HEK293 (cell line): ENCODE measurements around the gene GPR39.

Experiments
- CTCF ChIA-PET: fragments of 350-600 bp; formaldehyde crosslinking; extraction: SDS; loops from one replicate; lab custom pipeline; 2021; ENCODE audit warnings: antibody characterized with exemption; lab: Yijun Ruan, JAX
- POLR2A ChIA-PET: fragments of 300-600 bp; formaldehyde crosslinking; extraction: SDS; loops from one replicate; lab custom pipeline; 2020; ENCODE audit warnings: antibody characterized with exemption, inconsistent platforms; lab: Yijun Ruan, JAX
- H3K27ac ChIP-seq: fragments of 200-500 bp; sonication (Bioruptor generic); 2 replicates; pipeline ENCODE4 v1.5.1; 2014; ENCODE audit warnings: low read depth, low read length, control low read depth, inconsistent platforms; ENCODE audit errors: extremely low read depth
- H3K36me3 ChIP-seq, 2 experiments: fragments of 200-500 bp in 1 of 2; sonication (Bioruptor generic) in 1 of 2; 1 replicate in 1 of 2; 2 replicates in 1 of 2; pipeline ENCODE4 v1.5.1; 2014 to 2017; ENCODE audit warnings: inconsistent platforms in 2 of 2, low read length in 2 of 2; ENCODE audit not compliant: control insufficient read depth in 2 of 2, insufficient read depth in 1 of 2
- H3K4me1 ChIP-seq: fragments of 200-500 bp; sonication (Bioruptor generic); 2 replicates; pipeline ENCODE4 v1.5.1; 2014; ENCODE audit warnings: mild to moderate bottlenecking, low read length, inconsistent platforms; ENCODE audit not compliant: control insufficient read depth, insufficient read depth
- H3K4me3 ChIP-seq: 2 replicates; pipeline ENCODE4 v1.5.1; 2011; ENCODE audit warnings: low read depth, mild to moderate bottlenecking, control low read depth, low read length, moderate library complexity
- H3K9me3 ChIP-seq: fragments of 200-500 bp; sonication (Bioruptor generic); 2 replicates; pipeline ENCODE4 v1.5.1; 2014; ENCODE audit warnings: low read depth, low read length, inconsistent platforms; ENCODE audit not compliant: control insufficient read depth, insufficient read depth
- KLF8 ChIP-seq: fragments of 450-650 bp; formaldehyde crosslinking; IDR thresholded peaks from 2 replicates; pipeline ENCODE4 v1.5.1; 2016; ENCODE audit warnings: missing biosample characterization, missing genetic modification characterization
- REST ChIP-seq: fragments of 450-650 bp; formaldehyde crosslinking; IDR thresholded peaks from 2 replicates; pipeline ENCODE4 v1.5.1; 2016; ENCODE audit warnings: missing biosample characterization, missing genetic modification characterization
- SALL2 ChIP-seq: fragments of 450-650 bp; formaldehyde crosslinking; IDR thresholded peaks from 2 replicates; pipeline ENCODE4 v1.5.0; 2017; ENCODE audit warnings: missing biosample characterization, mild to moderate bottlenecking, missing genetic modification characterization, borderline replicate concordance
- ZBTB20 ChIP-seq: fragments of 450-650 bp; formaldehyde crosslinking; IDR thresholded peaks from 2 replicates; pipeline ENCODE4 v1.5.1; 2016; ENCODE audit warnings: missing biosample characterization, missing genetic modification characterization
- ZBTB6 ChIP-seq: fragments of 450-650 bp; formaldehyde crosslinking; IDR thresholded peaks from 2 replicates; pipeline ENCODE4 v1.5.1; 2017; ENCODE audit warnings: missing biosample characterization, missing genetic modification characterization
- ZBTB7A ChIP-seq: fragments of 450-650 bp; formaldehyde crosslinking; IDR thresholded peaks from 2 replicates; pipeline ENCODE4 v1.5.1; 2016; ENCODE audit warnings: low read depth, missing biosample characterization, missing genetic modification characterization
- ZNF324 ChIP-seq: fragments of 450-650 bp; formaldehyde crosslinking; IDR thresholded peaks from 2 replicates; pipeline ENCODE4 v1.5.1; 2016; ENCODE audit warnings: missing biosample characterization, missing genetic modification characterization
- ZNF350 ChIP-seq: fragments of 450-650 bp; formaldehyde crosslinking; IDR thresholded peaks from 2 replicates; pipeline ENCODE4 v1.5.0; 2017; ENCODE audit warnings: missing biosample characterization, mild to moderate bottlenecking, missing genetic modification characterization
- ZNF391 ChIP-seq: fragments of 450-650 bp; formaldehyde crosslinking; IDR thresholded peaks from 2 replicates; pipeline ENCODE4 v1.5.1; 2016; ENCODE audit warnings: low read depth, missing biosample characterization, missing genetic modification characterization, borderline replicate concordance
- ZNF416 ChIP-seq: fragments of 450-650 bp; formaldehyde crosslinking; IDR thresholded peaks from 2 replicates; pipeline ENCODE4 v1.5.1; 2016; ENCODE audit warnings: missing biosample characterization, missing genetic modification characterization
- ZNF426 ChIP-seq: fragments of 450-650 bp; formaldehyde crosslinking; IDR thresholded peaks from 2 replicates; pipeline ENCODE4 v1.5.1; 2017; ENCODE audit warnings: missing biosample characterization, missing genetic modification characterization, mild to moderate bottlenecking, inconsistent platforms, moderate library complexity
- ZNF433 ChIP-seq: fragments of 450-650 bp; formaldehyde crosslinking; IDR thresholded peaks from 2 replicates; pipeline ENCODE4 v1.5.1; 2016; ENCODE audit warnings: missing biosample characterization, missing genetic modification characterization, low read depth
- ZNF473 ChIP-seq: fragments of 450-650 bp; formaldehyde crosslinking; IDR thresholded peaks from 2 replicates; pipeline ENCODE4 v1.5.1; 2017; ENCODE audit warnings: missing biosample characterization, missing genetic modification characterization
- ZNF501 ChIP-seq: fragments of 450-650 bp; formaldehyde crosslinking; IDR thresholded peaks from 2 replicates; pipeline ENCODE4 v1.5.1; 2016; ENCODE audit warnings: missing biosample characterization, missing genetic modification characterization
- ZNF549 ChIP-seq: fragments of 450-650 bp; IDR thresholded peaks from 2 replicates; pipeline ENCODE4 v1.5.1; 2018; ENCODE audit warnings: missing biosample characterization, missing genetic modification characterization, mild to moderate bottlenecking, inconsistent platforms, moderate library complexity
- ZNF623 ChIP-seq: fragments of 450-650 bp; formaldehyde crosslinking; IDR thresholded peaks from 2 replicates; pipeline ENCODE4 v1.5.1; 2016; ENCODE audit warnings: missing biosample characterization, missing genetic modification characterization
- ZNF76 ChIP-seq: fragments of 450-650 bp; formaldehyde crosslinking; IDR thresholded peaks from 2 replicates; pipeline ENCODE4; 2016; ENCODE audit warnings: low read depth, missing biosample characterization, missing genetic modification characterization, borderline replicate concordance
- ZNF843 ChIP-seq: fragments of 450-650 bp; formaldehyde crosslinking; IDR thresholded peaks from 2 replicates; pipeline ENCODE4 v1.5.1; 2016; ENCODE audit warnings: missing biosample characterization, missing genetic modification characterization
- TF ChIP-seq, protein P1 (sequence below): fragments of 450-650 bp; formaldehyde crosslinking; IDR thresholded peaks from 2 replicates; pipeline ENCODE4 v1.5.1; 2016; ENCODE audit warnings: missing biosample characterization, missing genetic modification characterization
- TF ChIP-seq, protein P2 (sequence below): fragments of 450-650 bp; formaldehyde crosslinking; IDR thresholded peaks from 2 replicates; pipeline ENCODE4 v1.5.1; 2016; ENCODE audit warnings: missing biosample characterization, missing genetic modification characterization

Gene GPR39

GRCh38 chr2:132618734-132619133 lies 202.1 kb downstream of the GPR39 start (continued):
- no peak for TF ChIP-seq ZBTB6
- TF ChIP-seq, all 188 proteins: peak for 0

DNA sequence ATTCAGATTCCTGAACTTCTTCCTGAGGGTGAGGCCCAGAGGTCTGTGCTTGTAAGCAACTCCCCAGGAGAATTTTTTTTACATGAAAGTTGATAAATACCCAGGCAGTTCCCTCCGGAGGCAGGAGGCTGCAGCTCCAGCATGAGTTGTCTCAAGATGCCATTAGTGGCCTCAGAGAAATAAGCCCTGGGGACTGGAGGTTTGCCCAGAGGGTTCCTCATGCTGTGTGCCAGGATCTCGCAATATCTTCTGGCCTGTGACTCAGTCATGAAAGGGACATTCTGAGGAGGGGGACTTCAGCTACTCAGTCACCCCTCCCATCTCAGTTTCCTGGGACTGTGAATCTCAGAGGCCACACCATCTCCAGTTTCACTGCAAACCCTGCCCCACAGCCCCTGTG lies 203.5 kb downstream of the GPR39 start:
- H3K9me3 ChIP-seq = no peaks in the 10 kb centered on the region
- ChIA-PET POLR2A (no interaction called here), CTCF (no interaction called here)
- H3K36me3 ChIP-seq = no peaks in the 10 kb centered on the region
- TF ChIP-seq KLF8 (tag by site-specific recombination) = no peak
- TF ChIP-seq REST (tag by site-specific recombination) = no peak
- no peak for TF ChIP-seq ZNF391 (tag by site-specific recombination)
- TF ChIP-seq ZNF426 = no peak
- no peak for TF ChIP-seq SALL2
- TF ChIP-seq, protein P1, sequence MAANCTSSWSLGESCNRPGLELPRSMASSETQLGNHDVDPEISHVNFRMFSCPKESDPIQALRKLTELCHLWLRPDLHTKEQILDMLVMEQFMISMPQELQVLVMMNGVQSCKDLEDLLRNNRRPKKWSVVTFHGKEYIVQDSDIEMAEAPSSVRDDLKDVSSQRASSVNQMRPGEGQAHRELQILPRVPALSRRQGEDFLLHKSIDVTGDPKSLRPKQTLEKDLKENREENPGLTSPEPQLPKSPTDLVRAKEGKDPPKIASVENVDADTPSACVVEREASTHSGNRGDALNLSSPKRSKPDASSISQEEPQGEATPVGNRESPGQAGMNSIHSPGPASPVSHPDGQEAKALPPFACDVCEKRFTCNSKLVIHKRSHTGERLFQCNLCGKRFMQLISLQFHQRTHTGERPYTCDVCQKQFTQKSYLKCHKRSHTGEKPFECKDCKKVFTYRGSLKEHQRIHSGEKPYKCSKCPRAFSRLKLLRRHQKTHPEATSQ = no peak
- TF ChIP-seq ZNF843 = no peak
- no peak for TF ChIP-seq ZNF350 (tag by site-specific recombination)
- no peak for TF ChIP-seq ZNF549
- no peak for TF ChIP-seq ZNF473 (tag by site-specific recombination)
- TF ChIP-seq ZNF416 (tag by site-specific recombination) = no peak
- TF ChIP-seq ZNF501 (tag by site-specific recombination) = no peak
- TF ChIP-seq, protein P2, sequence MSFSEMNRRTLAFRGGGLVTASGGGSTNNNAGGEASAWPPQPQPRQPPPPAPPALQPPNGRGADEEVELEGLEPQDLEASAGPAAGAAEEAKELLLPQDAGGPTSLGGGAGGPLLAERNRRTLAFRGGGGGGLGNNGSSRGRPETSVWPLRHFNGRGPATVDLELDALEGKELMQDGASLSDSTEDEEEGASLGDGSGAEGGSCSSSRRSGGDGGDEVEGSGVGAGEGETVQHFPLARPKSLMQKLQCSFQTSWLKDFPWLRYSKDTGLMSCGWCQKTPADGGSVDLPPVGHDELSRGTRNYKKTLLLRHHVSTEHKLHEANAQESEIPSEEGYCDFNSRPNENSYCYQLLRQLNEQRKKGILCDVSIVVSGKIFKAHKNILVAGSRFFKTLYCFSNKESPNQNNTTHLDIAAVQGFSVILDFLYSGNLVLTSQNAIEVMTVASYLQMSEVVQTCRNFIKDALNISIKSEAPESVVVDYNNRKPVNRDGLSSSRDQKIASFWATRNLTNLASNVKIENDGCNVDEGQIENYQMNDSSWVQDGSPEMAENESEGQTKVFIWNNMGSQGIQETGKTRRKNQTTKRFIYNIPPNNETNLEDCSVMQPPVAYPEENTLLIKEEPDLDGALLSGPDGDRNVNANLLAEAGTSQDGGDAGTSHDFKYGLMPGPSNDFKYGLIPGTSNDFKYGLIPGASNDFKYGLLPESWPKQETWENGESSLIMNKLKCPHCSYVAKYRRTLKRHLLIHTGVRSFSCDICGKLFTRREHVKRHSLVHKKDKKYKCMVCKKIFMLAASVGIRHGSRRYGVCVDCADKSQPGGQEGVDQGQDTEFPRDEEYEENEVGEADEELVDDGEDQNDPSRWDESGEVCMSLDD (tag by site-specific recombination) = no peak
- no peak for TF ChIP-seq ZNF76
- no peak for TF ChIP-seq ZBTB7A (tag by site-specific recombination)
- no peak for TF ChIP-seq ZNF623
- no peak for TF ChIP-seq ZNF433 (tag by site-specific recombination)
- TF ChIP-seq ZNF324 (tag by site-specific recombination) = no peak
- no peak for TF ChIP-seq ZBTB20
- no peak overlapping the region for H3K27ac ChIP-seq
- 0 out of 2 replicates have a peak, but pooled peaks cover 2% of the 10 kb centered on the region for H3K4me1 ChIP-seq
- no peak overlapping the region for H3K4me3 ChIP-seq
